Kidney epithelial cell (primary cell): ENCODE measurements around the gene SERPING1. TPM values are rescaled to one million over a fixed set of nuclear protein-coding genes. Genes with fewer than 3 reads are reported as not detected.

Source experiments
- DNase-seq: peaks from one replicate; pipeline ENCODE4 v3.0.0-alpha.2; 2010; ENCODE audit warnings: low read depth
- H3K27me3 ChIP-seq: 2 replicates; pipeline ENCODE4 v1.6.0; 2011; ENCODE audit warnings: low read length; ENCODE audit not compliant: control insufficient read depth, insufficient read depth
- H3K36me3 ChIP-seq: 2 replicates; pipeline ENCODE4 v1.5.1; 2011; ENCODE audit warnings: low read length; ENCODE audit not compliant: control insufficient read depth, insufficient read depth
- H3K4me3 ChIP-seq: 2 replicates; pipeline ENCODE4 v1.5.1; 2011; ENCODE audit warnings: low read depth, mild to moderate bottlenecking, control low read depth, low read length
- CTCF ChIP-seq: IDR thresholded peaks from 2 replicates; pipeline ENCODE4 v1.5.1; 2011; ENCODE audit warnings: mild to moderate bottlenecking, moderate library complexity, low read length, control low read depth, inconsistent platforms; ENCODE audit not compliant: insufficient read depth, poor library complexity, severe bottlenecking
- total RNA-seq: library from RNA; depleted of rRNA; stranded (reverse); fragments of >200 nt; gene quantifications from 2 replicates; pipeline ENCODE4 v1.2.3, GENCODE V29; 2015

The SERPING1 gene
- total RNA-seq, 1 donor from 2014 or later = 18.2 TPM

- no peak for DNase-seq
- peaks cover 39% of the 10 kb centered on the region for H3K27me3 ChIP-seq
- no peak overlapping the region for H3K4me3 ChIP-seq
- no peak for TF ChIP-seq CTCF
- no peaks in the 10 kb centered on the region for H3K36me3 ChIP-seq
These were observed 48.2 kb downstream of the SERPING1 start for GRCh38 chr11:57645689-57646085.

- no peak for DNase-seq
- no peaks in the 10 kb centered on the region for H3K36me3 ChIP-seq
- peaks cover 39% of the 10 kb centered on the region for H3K27me3 ChIP-seq
- no peak for TF ChIP-seq CTCF
- no peak overlapping the region for H3K4me3 ChIP-seq
These were observed 48.8 kb downstream of the SERPING1 start for GRCh38 chr11:57646194-57646798.

GRCh38 chr11:57646799-57647303 lies 49.4 kb downstream of the SERPING1 start:
- H3K4me3 ChIP-seq = no peak overlapping the region
- no peaks in the 10 kb centered on the region for H3K36me3 ChIP-seq
- TF ChIP-seq CTCF = no peak
- H3K27me3 ChIP-seq = peaks cover 39% of the 10 kb centered on the region
- DNase-seq = no peak

GRCh38 chr11:57647372-57647771 lies 49.9 kb downstream of the SERPING1 start:
- H3K27me3 ChIP-seq = peaks cover 39% of the 10 kb centered on the region
- H3K4me3 ChIP-seq = no peak overlapping the region
- no peaks in the 10 kb centered on the region for H3K36me3 ChIP-seq
- no peak for TF ChIP-seq CTCF
- no peak for DNase-seq

GRCh38 chr11:57647960-57648800 lies 50.7 kb downstream of the SERPING1 start:
- no peak for TF ChIP-seq CTCF
- peaks cover 39% of the 10 kb centered on the region for H3K27me3 ChIP-seq
- no peak for DNase-seq
- H3K4me3 ChIP-seq = no peak overlapping the region
- H3K36me3 ChIP-seq = no peaks in the 10 kb centered on the region
